HG02884 (cell line): ENCODE measurements around the gene XPNPEP3.
"Not testable (repeated sequence)": the region's sequence is repeated elsewhere in the genome, so short reads cannot be mapped to it uniquely, and the experiment has no call there.

ENCODE experiments used
- ATAC-seq: cut with Tn5 transposase; IDR thresholded peaks from one replicate; pipeline ENCODE4 v1.9.1; 2021; ENCODE audit warnings: mild to moderate bottlenecking, moderate library complexity; ENCODE audit not compliant: unreplicated experiment

The XPNPEP3 gene

GRCh38 chr22:40855979-40856512, 902 bp upstream of the XPNPEP3 start:
- peak; percentile 25 for ATAC-seq

GRCh38 chr22:40857309-40857855, 434 bp downstream of the XPNPEP3 start:
- ATAC-seq: no peak

GRCh38 chr22:40862013-40862412, 5.1 kb downstream of the XPNPEP3 start, which contains the start of gene DNAJB7:
Gene DNAJB7 (minus strand): TSS chr22:40862113. CDS start chr22:40861994, 119 bp downstream.
- ATAC-seq: no peak

DNA sequence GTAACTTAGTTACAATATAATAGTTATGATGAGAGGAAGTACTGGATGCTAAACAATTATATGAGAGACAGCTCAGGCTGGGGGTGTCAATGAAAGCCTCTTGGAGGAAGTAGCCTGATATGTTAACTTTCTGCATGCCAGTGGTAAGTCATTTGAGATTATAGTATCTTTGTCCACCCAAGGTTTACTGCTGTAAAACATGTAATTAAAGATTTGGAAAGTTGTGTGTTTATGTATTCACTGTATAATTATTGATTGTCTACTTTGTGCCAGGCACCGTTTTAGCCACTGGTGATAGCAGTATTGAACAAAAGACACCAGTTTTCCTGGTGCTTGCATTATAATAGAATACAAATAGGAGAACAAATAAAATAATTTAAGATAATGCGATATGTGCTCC, 5.6 kb downstream of the XPNPEP3 start:
- no peak for ATAC-seq

GRCh38 chr22:40867109-40867508, 10.2 kb downstream of the XPNPEP3 start:
- no peak for ATAC-seq

DNA sequence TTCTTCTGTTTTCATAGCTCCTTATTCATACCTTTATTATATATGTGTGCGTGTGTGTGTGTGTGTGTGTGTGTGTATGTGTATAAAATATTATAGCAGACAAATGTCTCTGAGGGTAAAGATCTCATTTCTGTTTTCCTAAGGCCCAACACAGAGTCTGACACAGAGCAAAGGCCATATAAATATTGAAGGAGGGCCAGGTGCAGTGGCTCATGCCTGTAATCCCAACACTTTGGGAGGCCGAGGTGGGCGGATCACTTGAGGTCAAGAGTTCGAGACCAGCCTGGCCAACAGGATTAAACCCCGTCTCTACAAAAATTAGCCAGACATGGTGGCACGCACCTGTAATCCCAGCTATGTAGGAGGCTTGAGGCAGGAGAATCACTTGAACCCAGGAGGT, 11.4 kb downstream of the XPNPEP3 start:
- ATAC-seq: not testable (repeated sequence)

DNA sequence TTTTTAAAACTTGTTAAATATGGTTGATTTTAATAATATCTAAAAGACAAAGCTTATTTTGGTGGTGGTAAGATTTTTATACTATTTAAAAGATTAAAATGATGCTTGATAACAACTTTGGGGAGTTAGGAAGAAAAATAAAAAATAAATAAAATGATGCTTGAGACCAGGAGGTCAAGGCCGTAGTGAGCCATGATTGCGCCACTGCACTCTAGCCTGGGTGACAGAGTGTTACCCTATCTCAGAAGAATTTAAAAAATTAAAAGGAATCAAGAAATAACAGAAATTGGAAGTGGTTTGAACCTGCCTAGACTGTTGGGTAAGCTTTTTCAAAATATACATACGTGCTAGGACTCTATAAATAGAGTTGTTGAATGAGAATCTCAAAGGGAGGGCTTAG, 17.1 kb downstream of the XPNPEP3 start:
- ATAC-seq: no peak

DNA sequence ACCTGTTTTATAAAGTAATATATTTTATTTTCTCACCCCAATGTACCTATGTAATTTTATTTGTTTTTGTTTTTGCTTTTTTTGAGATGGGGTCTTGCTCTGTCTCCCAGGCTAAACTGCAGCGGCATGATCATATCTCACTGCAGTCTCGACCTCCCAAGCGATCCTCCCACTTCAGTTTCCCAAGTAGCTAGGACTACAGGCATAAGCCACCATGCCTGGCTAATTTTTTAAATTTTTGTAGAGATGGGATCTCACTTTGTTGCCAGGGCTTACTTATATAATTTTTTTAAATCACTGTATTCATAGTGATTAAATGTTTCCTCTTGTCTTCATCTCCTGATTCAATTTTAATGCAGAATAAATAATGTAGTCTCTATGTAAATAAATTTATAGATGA, 18.2 kb downstream of the XPNPEP3 start:
- ATAC-seq: no peak

GRCh38 chr22:40876907-40877306, 20.0 kb downstream of the XPNPEP3 start:
- ATAC-seq: no peak

- ATAC-seq: no peak
These were observed 20.5 kb downstream of the XPNPEP3 start for GRCh38 chr22:40877488-40877887.

- no peak for ATAC-seq
These were observed 22.0 kb downstream of the XPNPEP3 start for GRCh38 chr22:40878922-40879321.

- no peak for ATAC-seq
These were observed 32.2 kb downstream of the XPNPEP3 start for GRCh38 chr22:40889116-40889515.

GRCh38 chr22:40890881-40891280, 33.9 kb downstream of the XPNPEP3 start:
- no peak for ATAC-seq

GRCh38 chr22:40894417-40894816, 37.5 kb downstream of the XPNPEP3 start:
- ATAC-seq: no peak

- ATAC-seq: no peak
These were observed 42.0 kb downstream of the XPNPEP3 start for GRCh38 chr22:40898850-40899357.

GRCh38 chr22:40904101-40904500, 47.2 kb downstream of the XPNPEP3 start:
- ATAC-seq: no peak

DNA sequence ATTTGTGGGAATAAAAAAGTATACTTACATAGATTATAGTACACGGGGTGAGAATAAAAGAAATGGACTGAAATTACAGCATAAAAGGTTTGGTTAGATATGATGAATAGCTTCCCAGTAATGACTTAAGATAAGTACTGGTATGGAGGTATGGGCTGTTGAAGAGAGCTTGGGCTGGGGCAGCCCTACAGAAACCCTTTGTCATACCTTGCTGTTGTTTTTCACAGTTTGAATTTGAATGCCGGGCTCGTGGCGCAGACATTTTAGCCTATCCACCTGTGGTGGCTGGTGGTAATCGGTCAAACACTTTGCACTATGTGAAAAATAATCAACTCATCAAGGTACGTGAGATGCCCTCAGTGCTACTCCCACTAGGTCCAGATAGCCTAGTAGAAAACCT, 51.9 kb downstream of the XPNPEP3 start:
- no peak for ATAC-seq

GRCh38 chr22:40911772-40912171, 54.8 kb downstream of the XPNPEP3 start:
- no peak for ATAC-seq

DNA sequence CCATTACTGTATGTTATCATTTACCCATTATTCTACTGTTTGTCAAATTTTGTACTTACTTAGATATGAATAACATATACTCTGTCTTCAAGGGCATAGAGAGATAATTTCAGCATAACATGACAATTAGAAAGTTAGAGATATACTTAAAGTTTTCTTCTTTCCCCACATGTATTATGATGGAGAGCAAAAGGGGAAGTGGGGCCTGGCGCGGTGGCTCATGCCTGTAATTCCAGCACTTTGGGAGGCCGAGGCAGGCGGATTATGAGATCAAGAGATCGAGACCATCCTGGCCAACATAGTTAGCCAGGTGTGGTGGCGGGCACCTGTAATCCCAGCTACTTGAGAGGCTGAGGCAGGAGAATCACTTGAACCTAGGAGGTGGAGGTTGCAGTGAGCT, 56.0 kb downstream of the XPNPEP3 start:
- ATAC-seq: not testable (repeated sequence)

GRCh38 chr22:40919446-40919845, 62.5 kb downstream of the XPNPEP3 start:
- no peak for ATAC-seq

- ATAC-seq: no peak
These were observed 63.6 kb downstream of the XPNPEP3 start for GRCh38 chr22:40920526-40920925.

DNA sequence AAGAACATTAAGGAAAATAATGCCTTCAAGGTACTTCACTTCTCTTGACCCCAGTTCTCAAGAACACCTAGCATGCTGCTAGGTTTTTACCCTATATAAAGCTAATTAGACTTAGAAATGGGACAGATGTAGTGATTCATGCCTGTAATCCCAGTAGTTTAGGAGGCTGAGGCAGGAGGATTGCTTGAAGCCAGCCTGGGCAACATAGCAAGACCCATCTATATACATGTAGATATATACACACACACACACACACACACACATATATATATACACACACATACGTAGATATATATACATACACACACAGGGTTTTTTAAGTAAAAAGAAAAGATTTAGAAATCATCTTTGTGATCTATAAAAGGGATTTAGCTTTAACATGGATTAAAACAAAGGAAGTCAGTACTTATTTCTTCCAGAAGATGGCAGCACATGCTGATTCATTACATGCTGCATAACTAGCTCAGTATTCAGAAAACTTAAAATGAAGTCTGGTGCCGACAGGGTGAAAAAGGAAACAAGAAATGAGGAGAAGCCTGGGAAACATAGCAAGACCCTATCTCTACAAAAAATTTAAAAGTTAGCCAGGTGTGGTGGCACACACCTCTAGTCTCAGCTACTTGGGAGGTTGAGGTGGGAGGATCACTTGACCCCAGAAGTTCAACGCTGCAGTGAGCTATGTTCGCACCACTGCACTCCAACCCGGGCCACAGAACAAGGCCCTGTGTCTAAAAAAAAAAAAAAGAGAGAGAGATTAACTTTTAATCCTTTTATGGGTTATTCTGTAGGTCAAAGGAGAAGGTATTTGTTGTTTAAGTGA, 65.7 kb downstream of the XPNPEP3 start:
- no peak for ATAC-seq
